ENCODE data around the gene SHOX.

DNA sequence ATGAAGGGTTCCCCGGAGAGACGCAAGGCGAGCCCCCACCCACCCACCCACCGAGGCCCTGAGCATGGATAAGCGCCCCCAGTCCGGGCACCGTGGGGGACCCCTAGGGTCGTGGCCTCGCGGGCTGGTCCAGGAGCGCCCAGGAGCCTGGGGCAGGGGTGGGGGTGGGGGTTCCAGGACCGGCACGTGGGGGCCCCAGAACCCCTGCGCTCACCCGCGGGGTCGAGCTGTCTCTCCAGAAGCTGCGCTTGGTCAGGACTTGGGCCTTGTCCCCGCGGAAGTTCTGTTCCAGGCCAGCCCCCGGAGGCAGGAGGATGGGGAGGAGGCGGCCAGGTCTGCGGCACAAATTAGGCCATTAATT is 11.2 kb upstream of the SHOX start:
- TF ChIP-seq POLR2A (IDR thresholded peaks at IDR 0.05), result no peak
- TF ChIP-seq, protein P1, sequence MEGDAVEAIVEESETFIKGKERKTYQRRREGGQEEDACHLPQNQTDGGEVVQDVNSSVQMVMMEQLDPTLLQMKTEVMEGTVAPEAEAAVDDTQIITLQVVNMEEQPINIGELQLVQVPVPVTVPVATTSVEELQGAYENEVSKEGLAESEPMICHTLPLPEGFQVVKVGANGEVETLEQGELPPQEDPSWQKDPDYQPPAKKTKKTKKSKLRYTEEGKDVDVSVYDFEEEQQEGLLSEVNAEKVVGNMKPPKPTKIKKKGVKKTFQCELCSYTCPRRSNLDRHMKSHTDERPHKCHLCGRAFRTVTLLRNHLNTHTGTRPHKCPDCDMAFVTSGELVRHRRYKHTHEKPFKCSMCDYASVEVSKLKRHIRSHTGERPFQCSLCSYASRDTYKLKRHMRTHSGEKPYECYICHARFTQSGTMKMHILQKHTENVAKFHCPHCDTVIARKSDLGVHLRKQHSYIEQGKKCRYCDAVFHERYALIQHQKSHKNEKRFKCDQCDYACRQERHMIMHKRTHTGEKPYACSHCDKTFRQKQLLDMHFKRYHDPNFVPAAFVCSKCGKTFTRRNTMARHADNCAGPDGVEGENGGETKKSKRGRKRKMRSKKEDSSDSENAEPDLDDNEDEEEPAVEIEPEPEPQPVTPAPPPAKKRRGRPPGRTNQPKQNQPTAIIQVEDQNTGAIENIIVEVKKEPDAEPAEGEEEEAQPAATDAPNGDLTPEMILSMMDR (IDR thresholded peaks at IDR 0.05), result no peak
